Body of pancreas (tissue), 4 donors: Measurements from ENCODE around the gene FJX1. TPM values are rescaled to one million over a fixed set of nuclear protein-coding genes. Genes with fewer than 3 reads are reported as not detected.
"Not testable (repeated sequence)": the region's sequence is repeated elsewhere in the genome, so short reads cannot be mapped to it uniquely, and the experiment has no call there.

ENCODE experiments used
- ATAC-seq: fragments of 150-250 bp; one replicate; pipeline ENCODE4 v1.9.1; 2016
- DNase-seq, 4 donors: peaks; one replicate each; pipeline ENCODE4 v3.0.0-alpha.2; 2019
- H3K27ac ChIP-seq, 4 donors: fragments of 200-600 bp; sonication (generic); 1 replicate in 3 of 4; 2 replicates in 1 of 4; pipeline versions ENCODE4 v1.5.1 to v1.6.1; 2016 to 2019; ENCODE audit warnings: mild to moderate bottlenecking in 1 of 4, mixed read lengths in 1 of 4, moderate library complexity in 1 of 4
- H3K27me3 ChIP-seq, 2 donors: fragments of 200-600 bp; sonication (generic); one replicate each; pipeline ENCODE4 v1.6.0; 2016; ENCODE audit warnings: mild to moderate bottlenecking in 1 of 2
- H3K36me3 ChIP-seq, 2 donors: fragments of 200-600 bp; sonication (generic); replicated peaks in 1 of 2; 2 replicates each; pipeline ENCODE4 v1.5.1; 2016; ENCODE audit warnings: low read depth in 2 of 2; ENCODE audit not compliant: insufficient read depth in 1 of 2
- H3K4me1 ChIP-seq: fragments of 200-600 bp; sonication (generic); one replicate; pipeline ENCODE4 v1.6.0; 2016
- H3K4me3 ChIP-seq, 2 donors: fragments of 200-600 bp; sonication (generic); 1 replicate in 1 of 2; 2 replicates in 1 of 2; pipeline ENCODE4 v1.5.1; 2016 to 2019
- H3K9me3 ChIP-seq, 3 donors: fragments of 200-600 bp; sonication (generic); 1 replicate in 2 of 3; 2 replicates in 1 of 3; pipeline ENCODE4 v1.5.1; 2016
- POLR2A ChIP-seq, 3 donors: fragments of 450-650 bp; IDR thresholded peaks; one replicate each; pipeline ENCODE4 v1.6.1; 2016; ENCODE audit warnings: antibody characterized with exemption in 3 of 3, mild to moderate bottlenecking in 2 of 3
- WGBS, 2 donors: methylation state at CpG; one replicate each; pipeline ENCODE4 v1.1.5; 2017; 5-methylcytosine and 5-hydroxymethylcytosine counted together
- intact Hi-C: fragments of 100-400 bp; cut with DNase I; formaldehyde crosslinking; loops from one replicate; pipeline ENCODE4 v1.15.1; 2023
- total RNA-seq, 2 donors: library from RNA; depleted of rRNA; stranded (reverse); fragments of >200 nt; gene quantifications; one replicate each; pipeline ENCODE4 v1.1.0, GENCODE V29; 2016
- TF ChIP-seq, protein P1 (sequence below), 7 experiments: fragments of 450-650 bp in 4 of 7; fragments of 200-600 bp in 3 of 7; sonication (generic) in 3 of 7; IDR thresholded peaks; one replicate each; pipeline ENCODE4 v1.5.1; 2016 to 2019; ENCODE audit warnings: antibody characterized with exemption in 7 of 7

FJX1 gene
- total RNA-seq, 2 donors from 2014 or later = 4.2 to 17.1 TPM

- Histone ChIP-seq H3K9me3 (no peaks in the 10 kb centered on the region), H3K4me3 (no peak overlapping the region), H3K4me1 (peaks cover 25% of the 10 kb centered on the region), H3K27me3 (no peaks in the 10 kb centered on the region), H3K36me3 (no peaks in the 10 kb centered on the region), H3K27ac (no peak overlapping the region)
- TF ChIP-seq, protein P1, sequence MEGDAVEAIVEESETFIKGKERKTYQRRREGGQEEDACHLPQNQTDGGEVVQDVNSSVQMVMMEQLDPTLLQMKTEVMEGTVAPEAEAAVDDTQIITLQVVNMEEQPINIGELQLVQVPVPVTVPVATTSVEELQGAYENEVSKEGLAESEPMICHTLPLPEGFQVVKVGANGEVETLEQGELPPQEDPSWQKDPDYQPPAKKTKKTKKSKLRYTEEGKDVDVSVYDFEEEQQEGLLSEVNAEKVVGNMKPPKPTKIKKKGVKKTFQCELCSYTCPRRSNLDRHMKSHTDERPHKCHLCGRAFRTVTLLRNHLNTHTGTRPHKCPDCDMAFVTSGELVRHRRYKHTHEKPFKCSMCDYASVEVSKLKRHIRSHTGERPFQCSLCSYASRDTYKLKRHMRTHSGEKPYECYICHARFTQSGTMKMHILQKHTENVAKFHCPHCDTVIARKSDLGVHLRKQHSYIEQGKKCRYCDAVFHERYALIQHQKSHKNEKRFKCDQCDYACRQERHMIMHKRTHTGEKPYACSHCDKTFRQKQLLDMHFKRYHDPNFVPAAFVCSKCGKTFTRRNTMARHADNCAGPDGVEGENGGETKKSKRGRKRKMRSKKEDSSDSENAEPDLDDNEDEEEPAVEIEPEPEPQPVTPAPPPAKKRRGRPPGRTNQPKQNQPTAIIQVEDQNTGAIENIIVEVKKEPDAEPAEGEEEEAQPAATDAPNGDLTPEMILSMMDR (IDR thresholded peaks at IDR 0.05) = no peak
- TF ChIP-seq POLR2A (IDR thresholded peaks at IDR 0.05) = no peak
- 97 to 98% methylated on average over 5 of the region's 5 CpGs for WGBS, 2 donors
- intact Hi-C loops = no loop called here
- no peak for ATAC-seq
- no peak for DNase-seq
Measured at GRCh38 chr11:35664977-35665441, 46.7 kb downstream of the FJX1 start.

GRCh38 chr11:35667257-35667656 lies 49.0 kb downstream of the FJX1 start:
- no peak for DNase-seq
- no peak for ATAC-seq
- TF ChIP-seq, protein P1 (IDR thresholded peaks at IDR 0.05) = no peak
- TF ChIP-seq POLR2A (IDR thresholded peaks at IDR 0.05) = no peak
- 100% methylated on average over 1 of the region's 1 CpG for WGBS, 2 donors
- Histone ChIP-seq H3K4me3 (no peak overlapping the region), H3K4me1 (peaks cover 42% of the 10 kb centered on the region), H3K9me3 (no peaks in the 10 kb centered on the region), H3K27ac (no peak overlapping the region), H3K27me3 (no peaks in the 10 kb centered on the region), H3K36me3 (no peaks in the 10 kb centered on the region)
- intact Hi-C loops = no loop called here

- H3K4me3 ChIP-seq, H3K27ac ChIP-seq, H3K36me3 ChIP-seq, intact Hi-C loops, ATAC-seq, H3K9me3 ChIP-seq, H3K27me3 ChIP-seq, DNase-seq: not testable (repeated sequence)
- peaks cover 43% of the 10 kb centered on the region for H3K4me1 ChIP-seq
- 92 to 96% methylated on average over 3 of the region's 3 CpGs for WGBS, 2 donors
Measured at GRCh38 chr11:35668350-35668749, 50.1 kb downstream of the FJX1 start.

Other genes with a start within 250 kb of the FJX1 start
- gene SLC1A2, start 198.9 kb upstream of the FJX1 start, total RNA-seq = 10 to 100 TPM; 23.1 to 73.7 TPM
- 1 to 10 TPM in 1 of 2 donors, under 1 TPM in 1; 0.99 to 3.6 TPM for gene PAMR1, start 92.8 kb upstream of the FJX1 start, total RNA-seq
- 10 to 100 TPM; 17.4 to 81.7 TPM for gene TRIM44, start 44.3 kb downstream of the FJX1 start, total RNA-seq